Measurements from ENCODE around the gene CFAP52. TPM values are rescaled to one million over a fixed set of nuclear protein-coding genes. Genes with fewer than 3 reads are reported as not detected.

CFAP52 gene
- total and polyA plus RNA-seq, 4 donors = 0.33 TPM; not detected in 3

GRCh38 chr17:9666461-9667050, 90.1 kb downstream of the CFAP52 start:
- no peak for TF ChIP-seq MAX (IDR thresholded peaks at IDR 0.05)
- no peak overlapping the region for H3K4me3 ChIP-seq (ENCODE audit: low read depth in 1 of 3, low read length in 3 of 3)
- H3K4me1 ChIP-seq (ENCODE audit: control insufficient read depth in 4 of 4, insufficient read depth in 4 of 4, low read length in 3 of 4) = no peaks in the 10 kb centered on the region
- no peak overlapping the region for H3K27ac ChIP-seq (ENCODE audit: low read depth in 1 of 2, low read length in 2 of 2)
- H3K9ac ChIP-seq (ENCODE audit: low read depth in 1 of 2, low read length in 2 of 2) = no peak overlapping the region
- 79% methylated on average over 5 of the region's 5 CpGs for WGBS
- DNase-seq (ENCODE audit: low spot score) = no peak
- H3K36me3 ChIP-seq (ENCODE audit: control insufficient read depth in 4 of 4, insufficient read depth in 3 of 4, low read depth in 1 of 4, low read length in 3 of 4) = no peaks in the 10 kb centered on the region
- H3K27me3 ChIP-seq (ENCODE audit: control insufficient read depth in 4 of 4, insufficient read depth in 4 of 4, low read length in 3 of 4) = peaks cover 0 to 2% (median 0%) of the 10 kb centered on the region in 4 donors
- H3K9me3 ChIP-seq (ENCODE audit: control insufficient read depth in 4 of 4, low read length in 3 of 4) = no peaks in the 10 kb centered on the region

- H3K27ac ChIP-seq (ENCODE audit: low read depth in 1 of 2, low read length in 2 of 2) = no peak overlapping the region
- no peaks in the 10 kb centered on the region for H3K36me3 ChIP-seq (ENCODE audit: control insufficient read depth in 4 of 4, insufficient read depth in 3 of 4, low read depth in 1 of 4, low read length in 3 of 4)
- peaks cover 0 to 2% (median 0%) of the 10 kb centered on the region in 4 donors for H3K27me3 ChIP-seq (ENCODE audit: control insufficient read depth in 4 of 4, insufficient read depth in 4 of 4, low read length in 3 of 4)
- WGBS = 76% methylated on average over 6 of the region's 6 CpGs
- no peak for DNase-seq (ENCODE audit: low spot score)
- TF ChIP-seq ZBTB33 (IDR thresholded peaks at IDR 0.05) = no peak
- no peak for TF ChIP-seq JUND (IDR thresholded peaks at IDR 0.05)
- TF ChIP-seq RXRA (IDR thresholded peaks at IDR 0.05) = no peak
- TF ChIP-seq FOXA2 (IDR thresholded peaks at IDR 0.05) = no peak
- TF ChIP-seq ATF3 (IDR thresholded peaks at IDR 0.05) = no peak
- TF ChIP-seq YY1 (IDR thresholded peaks at IDR 0.05) = no peak
- no peak for TF ChIP-seq RAD21 (IDR thresholded peaks at IDR 0.05)
- no peak for TF ChIP-seq MAX (IDR thresholded peaks at IDR 0.05)
- no peak for TF ChIP-seq REST (IDR thresholded peaks at IDR 0.05)
- no peak for TF ChIP-seq HNF4G (IDR thresholded peaks at IDR 0.05)
- TF ChIP-seq TAF1 (conservative IDR thresholded peaks at IDR 0.05) = no peak
- no peak overlapping the region for H3K9ac ChIP-seq (ENCODE audit: low read depth in 1 of 2, low read length in 2 of 2)
- no peaks in the 10 kb centered on the region for H3K4me1 ChIP-seq (ENCODE audit: control insufficient read depth in 4 of 4, insufficient read depth in 4 of 4, low read length in 3 of 4)
- no peak overlapping the region for H3K4me3 ChIP-seq (ENCODE audit: low read depth in 1 of 3, low read length in 3 of 3)
- no peaks in the 10 kb centered on the region for H3K9me3 ChIP-seq (ENCODE audit: control insufficient read depth in 4 of 4, low read length in 3 of 4)
Observed at GRCh38 chr17:9668517-9668916, 92.1 kb downstream of the CFAP52 start.

- no peak for TF ChIP-seq EGR1 (IDR thresholded peaks at IDR 0.05; ENCODE audit: low read depth in 2 of 2)
- H3K9ac ChIP-seq (ENCODE audit: low read depth in 1 of 2, low read length in 2 of 2) = no peak overlapping the region
- peaks cover 0 to 2% (median 0%) of the 10 kb centered on the region in 4 donors for H3K27me3 ChIP-seq (ENCODE audit: control insufficient read depth in 4 of 4, insufficient read depth in 4 of 4, low read length in 3 of 4)
- DNase-seq (ENCODE audit: low spot score) = no peak
- no peaks in the 10 kb centered on the region for H3K4me1 ChIP-seq (ENCODE audit: control insufficient read depth in 4 of 4, insufficient read depth in 4 of 4, low read length in 3 of 4)
- 82% methylated on average over 6 of the region's 6 CpGs for WGBS
- no peak overlapping the region for H3K4me3 ChIP-seq (ENCODE audit: low read depth in 1 of 3, low read length in 3 of 3)
- H3K36me3 ChIP-seq (ENCODE audit: control insufficient read depth in 4 of 4, insufficient read depth in 3 of 4, low read depth in 1 of 4, low read length in 3 of 4) = no peaks in the 10 kb centered on the region
- no peak overlapping the region for H3K27ac ChIP-seq (ENCODE audit: low read depth in 1 of 2, low read length in 2 of 2)
- H3K9me3 ChIP-seq (ENCODE audit: control insufficient read depth in 4 of 4, low read length in 3 of 4) = no peaks in the 10 kb centered on the region
Observed at GRCh38 chr17:9669551-9670008, 93.1 kb downstream of the CFAP52 start.
